Esophagus muscularis mucosa (tissue), 4 donors: ENCODE measurements around the gene CD59.

ENCODE experiments used
- CTCF ChIP-seq, 3 experiments: fragments of 200-600 bp in 2 of 3; fragments of 450-650 bp in 1 of 3; sonication (generic) in 2 of 3; IDR thresholded peaks; one replicate each; pipeline ENCODE4 v1.5.1; 2017 to 2019; ENCODE audit warnings: antibody characterized with exemption in 3 of 3, mild to moderate bottlenecking in 2 of 3, moderate library complexity in 1 of 3
- EP300 ChIP-seq: sonication (generic); formaldehyde crosslinking; IDR thresholded peaks from one replicate; pipeline ENCODE4 v1.6.1; 2017; ENCODE audit warnings: antibody characterized with exemption
- POLR2A ChIP-seq: fragments of 450-650 bp; IDR thresholded peaks from one replicate; pipeline ENCODE4 v1.6.1; 2017; ENCODE audit warnings: antibody characterized with exemption, moderate library complexity, mild to moderate bottlenecking, low read depth
- POLR2AphosphoS5 ChIP-seq, 2 donors: sonication (generic); formaldehyde crosslinking; IDR thresholded peaks; one replicate each; pipeline ENCODE4 v1.6.1; 2017; ENCODE audit warnings: antibody characterized with exemption in 2 of 2

GRCh38 chr11:33772870-33773269 lies 36.6 kb upstream of the CD59 start:
- no peak for TF ChIP-seq POLR2A
- no peak for TF ChIP-seq EP300
- TF ChIP-seq CTCF (IDR thresholded peaks at IDR 0.05) = no peak
- TF ChIP-seq POLR2AphosphoS5 (IDR thresholded peaks at IDR 0.05) = no peak
